Measurements from ENCODE around the gene AGTR1. TPM values are rescaled to one million over a fixed set of nuclear protein-coding genes. Genes with fewer than 3 reads are reported as not detected.

The AGTR1 gene
- total and polyA plus RNA-seq, 4 donors, result 2.9 to 17.9 (median 3.7) TPM

DNA sequence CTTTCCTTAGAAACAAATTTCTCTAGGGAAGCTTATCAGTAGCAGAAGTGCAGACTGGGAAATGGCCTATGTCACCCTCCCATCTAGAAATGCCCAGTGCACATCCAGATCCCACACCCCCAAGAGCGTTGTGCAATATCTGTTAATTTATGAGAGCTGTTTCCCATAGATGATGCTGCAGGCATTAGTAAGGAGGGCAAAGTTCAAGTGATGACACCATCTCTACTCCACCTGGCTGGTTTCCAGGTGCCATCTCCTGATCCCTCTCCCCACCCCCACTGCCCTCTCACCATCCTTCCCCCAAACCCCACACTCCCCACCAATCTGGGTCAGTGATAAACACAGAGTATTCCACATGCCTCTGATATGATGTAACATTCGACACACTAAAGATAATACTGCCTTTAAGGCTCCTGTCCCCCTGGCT is 39.4 kb downstream of the AGTR1 start:
- no peak overlapping the region for H3K27ac ChIP-seq (ENCODE audit: low read depth in 1 of 2, low read length in 1 of 2)
- no peak overlapping the region for H3K9ac ChIP-seq (ENCODE audit: insufficient read depth in 1 of 2, low read length in 2 of 2)
- H3K4me1 ChIP-seq (ENCODE audit: control insufficient read depth in 5 of 5, insufficient read depth in 5 of 5, low read length in 5 of 5), result peaks cover 0 to 5% (median 0%) of the 10 kb centered on the region in 5 donors
- no peak overlapping the region for H3K4me3 ChIP-seq
- H3K36me3 ChIP-seq (ENCODE audit: control insufficient read depth in 4 of 4, insufficient read depth in 4 of 4, low read length in 4 of 4), result peaks cover 0 to 14% (median 5%) of the 10 kb centered on the region in 4 donors
- DNase-seq, result no peak
- 69% methylated on average over 2 of the region's 2 CpGs for WGBS, 2 donors
- TF ChIP-seq, protein P1, sequence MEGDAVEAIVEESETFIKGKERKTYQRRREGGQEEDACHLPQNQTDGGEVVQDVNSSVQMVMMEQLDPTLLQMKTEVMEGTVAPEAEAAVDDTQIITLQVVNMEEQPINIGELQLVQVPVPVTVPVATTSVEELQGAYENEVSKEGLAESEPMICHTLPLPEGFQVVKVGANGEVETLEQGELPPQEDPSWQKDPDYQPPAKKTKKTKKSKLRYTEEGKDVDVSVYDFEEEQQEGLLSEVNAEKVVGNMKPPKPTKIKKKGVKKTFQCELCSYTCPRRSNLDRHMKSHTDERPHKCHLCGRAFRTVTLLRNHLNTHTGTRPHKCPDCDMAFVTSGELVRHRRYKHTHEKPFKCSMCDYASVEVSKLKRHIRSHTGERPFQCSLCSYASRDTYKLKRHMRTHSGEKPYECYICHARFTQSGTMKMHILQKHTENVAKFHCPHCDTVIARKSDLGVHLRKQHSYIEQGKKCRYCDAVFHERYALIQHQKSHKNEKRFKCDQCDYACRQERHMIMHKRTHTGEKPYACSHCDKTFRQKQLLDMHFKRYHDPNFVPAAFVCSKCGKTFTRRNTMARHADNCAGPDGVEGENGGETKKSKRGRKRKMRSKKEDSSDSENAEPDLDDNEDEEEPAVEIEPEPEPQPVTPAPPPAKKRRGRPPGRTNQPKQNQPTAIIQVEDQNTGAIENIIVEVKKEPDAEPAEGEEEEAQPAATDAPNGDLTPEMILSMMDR (IDR thresholded peaks at IDR 0.05; ENCODE audit: control extremely low read depth, extremely low read depth), result no peak
- H3K27me3 ChIP-seq (ENCODE audit: control insufficient read depth in 3 of 3, insufficient read depth in 3 of 3, low read length in 2 of 3), result no peaks in the 10 kb centered on the region
- peaks cover 0 to 2% (median 0%) of the 10 kb centered on the region in 4 donors for H3K9me3 ChIP-seq (ENCODE audit: control insufficient read depth in 4 of 4, insufficient read depth in 3 of 4, low read length in 3 of 4)
- ATAC-seq (ENCODE audit: insufficient read depth, low FRiP score), result no peak

DNA sequence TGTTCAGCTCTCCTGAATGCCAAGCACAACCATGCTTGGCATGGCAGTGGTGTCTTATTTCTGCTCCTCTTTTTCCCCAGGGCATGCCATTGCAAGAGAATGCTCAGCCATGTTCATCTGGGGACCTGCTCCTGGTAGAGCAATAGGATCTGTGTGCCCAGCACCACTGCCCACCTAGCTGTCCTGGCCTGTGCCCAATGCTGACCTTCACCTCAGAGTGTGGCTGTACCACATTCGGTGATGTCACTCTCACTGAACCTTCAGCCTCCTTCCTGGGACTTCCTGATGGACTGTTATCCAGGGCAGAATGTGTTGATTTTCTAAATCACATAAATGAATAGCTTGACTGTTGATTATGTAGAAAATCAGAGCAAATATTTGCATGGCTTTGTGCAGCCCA is 42.0 kb downstream of the AGTR1 start:
- no peak overlapping the region for H3K4me3 ChIP-seq
- H3K36me3 ChIP-seq (ENCODE audit: control insufficient read depth in 4 of 4, insufficient read depth in 4 of 4, low read length in 4 of 4), result peaks cover 0 to 14% (median 6%) of the 10 kb centered on the region in 4 donors
- 74 to 95% methylated on average over 1 of the region's 1 CpG for WGBS, 2 donors
- H3K9me3 ChIP-seq (ENCODE audit: control insufficient read depth in 4 of 4, insufficient read depth in 3 of 4, low read length in 3 of 4), result peaks cover 0 to 2% (median 0%) of the 10 kb centered on the region in 4 donors
- peaks cover 0 to 5% (median 0%) of the 10 kb centered on the region in 5 donors for H3K4me1 ChIP-seq (ENCODE audit: control insufficient read depth in 5 of 5, insufficient read depth in 5 of 5, low read length in 5 of 5)
- no peak for ATAC-seq (ENCODE audit: insufficient read depth, low FRiP score)
- H3K27ac ChIP-seq (ENCODE audit: low read depth in 1 of 2, low read length in 1 of 2), result no peak overlapping the region
- no peak overlapping the region for H3K9ac ChIP-seq (ENCODE audit: insufficient read depth in 1 of 2, low read length in 2 of 2)
- H3K27me3 ChIP-seq (ENCODE audit: control insufficient read depth in 3 of 3, insufficient read depth in 3 of 3, low read length in 2 of 3), result no peaks in the 10 kb centered on the region
- DNase-seq, result no peak
- TF ChIP-seq, protein P1 (IDR thresholded peaks at IDR 0.05; ENCODE audit: control extremely low read depth, extremely low read depth), result no peak

GRCh38 chr3:148740291-148740690 is 42.6 kb downstream of the AGTR1 start:
- 78 to 86% methylated on average over 2 of the region's 2 CpGs for WGBS, 2 donors

More at GRCh38 chr3:148740291-148740690, 42.6 kb downstream of the AGTR1 start:
- H3K27ac ChIP-seq (ENCODE audit: low read depth in 1 of 2, low read length in 1 of 2), result no peak overlapping the region
- no peak for DNase-seq
- H3K4me1 ChIP-seq (ENCODE audit: control insufficient read depth in 5 of 5, insufficient read depth in 5 of 5, low read length in 5 of 5), result peaks cover 0 to 5% (median 0%) of the 10 kb centered on the region in 5 donors
- peaks cover 0 to 14% (median 6%) of the 10 kb centered on the region in 4 donors for H3K36me3 ChIP-seq (ENCODE audit: control insufficient read depth in 4 of 4, insufficient read depth in 4 of 4, low read length in 4 of 4)
- peaks cover 0 to 2% (median 0%) of the 10 kb centered on the region in 4 donors for H3K9me3 ChIP-seq (ENCODE audit: control insufficient read depth in 4 of 4, insufficient read depth in 3 of 4, low read length in 3 of 4)
- TF ChIP-seq, protein P1 (IDR thresholded peaks at IDR 0.05; ENCODE audit: control extremely low read depth, extremely low read depth), result no peak
- H3K27me3 ChIP-seq (ENCODE audit: control insufficient read depth in 3 of 3, insufficient read depth in 3 of 3, low read length in 2 of 3), result no peaks in the 10 kb centered on the region
- no peak overlapping the region for H3K4me3 ChIP-seq
- no peak overlapping the region for H3K9ac ChIP-seq (ENCODE audit: insufficient read depth in 1 of 2, low read length in 2 of 2)
- ATAC-seq (ENCODE audit: insufficient read depth, low FRiP score), result no peak
